A673 (cell line): ENCODE measurements around the gene B3GNT3. TPM values are rescaled to one million over a fixed set of nuclear protein-coding genes. Genes with fewer than 3 reads are reported as not detected.

Experiments
- BruUV-seq: library from RNA; stranded (reverse); fragments of 400-500 nt; replicated peaks from 2 replicates; lab custom pipeline; 2021; lab: Mats Ljungman, UMichigan
- CTCF ChIA-PET: fragments of 300-600 bp; sonication (Branson Sonifier 250); formaldehyde crosslinking; loops from one replicate; lab custom pipeline; 2022; ENCODE audit warnings: antibody characterized with exemption; lab: Charles Lee
- POLR2A ChIA-PET: fragments of 300-600 bp; sonication (Branson Sonifier 250); formaldehyde crosslinking; loops from one replicate; lab custom pipeline; 2022; ENCODE audit warnings: antibody characterized with exemption; ENCODE audit not compliant: low non-redundant PET; lab: Charles Lee
- DNase-seq: peaks from one replicate; pipeline ENCODE4 v3.0.0-alpha.2; 2015; ENCODE audit warnings: low spot score
- H3K27ac ChIP-seq: fragments of 200-600 bp; sonication (generic); 2 replicates; pipeline ENCODE4 v1.5.1; 2016; ENCODE audit warnings: mixed run types, low read depth, mild to moderate bottlenecking, mixed read lengths, antibody characterized with exemption, low read length; ENCODE audit not compliant: poor library complexity, severe bottlenecking
- H3K27me3 ChIP-seq: fragments of 200-600 bp; sonication (generic); replicated peaks from 2 replicates; pipeline ENCODE4 v1.6.1; 2017; ENCODE audit warnings: mixed run types, low read depth, mild to moderate bottlenecking, mixed read lengths, antibody characterized with exemption, low read length; ENCODE audit not compliant: insufficient read depth, poor library complexity
- H3K36me3 ChIP-seq: fragments of 200-600 bp; sonication (generic); 2 replicates; pipeline ENCODE4 v1.6.1; 2016; ENCODE audit warnings: mixed run types, mild to moderate bottlenecking, mixed read lengths, antibody characterized with exemption, low read length; ENCODE audit not compliant: insufficient read depth, poor library complexity, severe bottlenecking
- H3K4me1 ChIP-seq: fragments of 200-600 bp; sonication (generic); 2 replicates; pipeline ENCODE4 v1.6.1; 2017; ENCODE audit warnings: mixed run types, mild to moderate bottlenecking, mixed read lengths, antibody characterized with exemption, low read length; ENCODE audit not compliant: insufficient read depth, poor library complexity, severe bottlenecking
- H3K4me3 ChIP-seq: fragments of 200-600 bp; sonication (generic); 2 replicates; pipeline ENCODE4 v1.5.1; 2016; ENCODE audit warnings: low read depth, mixed run types, mild to moderate bottlenecking, mixed read lengths, low read length; ENCODE audit not compliant: poor library complexity, severe bottlenecking
- H3K9me3 ChIP-seq: fragments of 200-600 bp; sonication (generic); 2 replicates; pipeline ENCODE4 v1.6.1; 2016; ENCODE audit warnings: mixed run types, low read depth, mild to moderate bottlenecking, mixed read lengths, antibody characterized with exemption, low read length; ENCODE audit not compliant: poor library complexity, severe bottlenecking
- CTCF ChIP-seq: fragments of 300-800, 200-600 bp; sonication (generic); conservative IDR thresholded peaks from 2 replicates; pipeline ENCODE4 v1.5.1; 2017; ENCODE audit warnings: low read depth, mild to moderate bottlenecking, antibody characterized with exemption, low read length, moderate library complexity, mixed read lengths
- EZH2 ChIP-seq: fragments of 200-600 bp; sonication (generic); IDR thresholded peaks from 2 replicates; pipeline ENCODE4 v1.6.1; 2017; ENCODE audit warnings: borderline replicate concordance, low read depth, mild to moderate bottlenecking, mixed read lengths, antibody characterized with exemption, low read length; ENCODE audit not compliant: poor library complexity, severe bottlenecking
- intact Hi-C: fragments of 100-400 bp; cut with micrococcal nuclease; formaldehyde crosslinking; loops from one replicate; pipeline ENCODE4 v1.10.0; 2022; ENCODE audit not compliant: unreplicated experiment
- total RNA-seq: library from RNA; stranded (reverse); gene quantifications from 2 replicates; pipeline ENCODE4 v1.2.3, GENCODE V29; 2021

Gene B3GNT3
- total RNA-seq, 1 experiment from 2014 or later = not detected

- no peaks in the 10 kb centered on the region for H3K27me3 ChIP-seq
- H3K27ac ChIP-seq = no peak overlapping the region
- no peak overlapping the region for H3K4me3 ChIP-seq
- H3K4me1 ChIP-seq = no peaks in the 10 kb centered on the region
- no peak for DNase-seq
- H3K9me3 ChIP-seq = no peaks in the 10 kb centered on the region
- ChIA-PET CTCF (no interaction called here), POLR2A (no interaction called here)
- intact Hi-C loops = no loop called here
- no peaks in the 10 kb centered on the region for H3K36me3 ChIP-seq
- TF ChIP-seq CTCF (no peak), EZH2 (no peak)
- BruUV-seq = no TSS peak
These were observed 16.7 kb downstream of the B3GNT3 start for GRCh38 chr19:17811681-17812080.

- BruUV-seq = no TSS peak
- H3K4me1 ChIP-seq = no peaks in the 10 kb centered on the region
- DNase-seq = no peak
- no peaks in the 10 kb centered on the region for H3K9me3 ChIP-seq
- intact Hi-C loops = no loop called here
- CTCF ChIA-PET = no interaction called here
- TF ChIP-seq EZH2 (no peak), CTCF (no peak)
- H3K27me3 ChIP-seq = no peaks in the 10 kb centered on the region
- H3K4me3 ChIP-seq = no peak overlapping the region
- POLR2A ChIA-PET = no interaction called here
- no peak overlapping the region for H3K27ac ChIP-seq
- H3K36me3 ChIP-seq = no peaks in the 10 kb centered on the region
These were observed 17.2 kb downstream of the B3GNT3 start for GRCh38 chr19:17812099-17812498.

GRCh38 chr19:17817668-17818363 lies 22.9 kb downstream of the B3GNT3 start:
- H3K36me3 ChIP-seq = no peaks in the 10 kb centered on the region
- H3K9me3 ChIP-seq = no peaks in the 10 kb centered on the region
- H3K4me1 ChIP-seq = no peaks in the 10 kb centered on the region
- no peak overlapping the region for H3K4me3 ChIP-seq
- no TSS peak for BruUV-seq
- TF ChIP-seq CTCF (no peak), EZH2 (no peak)
- CTCF ChIA-PET = no interaction called here
- H3K27me3 ChIP-seq = no peaks in the 10 kb centered on the region
- POLR2A ChIA-PET = no interaction called here
- no peak for DNase-seq
- H3K27ac ChIP-seq = no peak overlapping the region
- intact Hi-C loops = no loop called here
